ENCODE measurements around the gene ATP8A2.

DNA sequence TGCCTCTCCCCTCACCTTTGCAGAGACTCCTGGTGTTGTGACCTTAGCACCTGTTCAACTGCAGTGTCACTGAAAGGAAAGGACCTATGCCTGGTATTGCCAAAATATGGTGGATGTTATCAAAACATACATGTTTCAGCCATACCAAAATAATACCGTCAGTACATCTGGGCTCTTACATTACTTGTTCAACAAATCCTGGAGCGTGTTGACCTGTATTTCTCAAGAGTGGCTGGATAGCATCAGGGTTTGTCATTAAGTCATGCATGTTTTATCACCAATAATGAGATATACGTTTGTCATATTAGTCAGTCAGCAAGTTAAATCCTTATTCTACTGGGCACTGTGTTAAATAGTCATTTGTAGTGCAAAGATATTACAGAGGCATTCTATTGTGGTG lies 389.3 kb downstream of the ATP8A2 start:
- TF ChIP-seq, protein P1, sequence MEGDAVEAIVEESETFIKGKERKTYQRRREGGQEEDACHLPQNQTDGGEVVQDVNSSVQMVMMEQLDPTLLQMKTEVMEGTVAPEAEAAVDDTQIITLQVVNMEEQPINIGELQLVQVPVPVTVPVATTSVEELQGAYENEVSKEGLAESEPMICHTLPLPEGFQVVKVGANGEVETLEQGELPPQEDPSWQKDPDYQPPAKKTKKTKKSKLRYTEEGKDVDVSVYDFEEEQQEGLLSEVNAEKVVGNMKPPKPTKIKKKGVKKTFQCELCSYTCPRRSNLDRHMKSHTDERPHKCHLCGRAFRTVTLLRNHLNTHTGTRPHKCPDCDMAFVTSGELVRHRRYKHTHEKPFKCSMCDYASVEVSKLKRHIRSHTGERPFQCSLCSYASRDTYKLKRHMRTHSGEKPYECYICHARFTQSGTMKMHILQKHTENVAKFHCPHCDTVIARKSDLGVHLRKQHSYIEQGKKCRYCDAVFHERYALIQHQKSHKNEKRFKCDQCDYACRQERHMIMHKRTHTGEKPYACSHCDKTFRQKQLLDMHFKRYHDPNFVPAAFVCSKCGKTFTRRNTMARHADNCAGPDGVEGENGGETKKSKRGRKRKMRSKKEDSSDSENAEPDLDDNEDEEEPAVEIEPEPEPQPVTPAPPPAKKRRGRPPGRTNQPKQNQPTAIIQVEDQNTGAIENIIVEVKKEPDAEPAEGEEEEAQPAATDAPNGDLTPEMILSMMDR (IDR thresholded peaks at IDR 0.05) = no peak
- no peak for TF ChIP-seq POLR2A (IDR thresholded peaks at IDR 0.05)
